Stimulated activated memory B cell treated with anti-CD40 and anti-IgM and Interleukin-4, amounts not matched to agents 10 μg/mL and 1 μg/mL and 100 μg/mL, for 72 hours (primary cell): ENCODE data around the gene SP6.

Experiments used
- ATAC-seq: fragments of 150-1000 bp; cut with Tn5 transposase; 2 replicates; pipeline ENCODE4 v1.10.0; 2021
- H3K27ac Mint-ChIP-seq: one replicate; pipeline ENCODE4 v1.8.0; 2022; ENCODE audit warnings: mild to moderate bottlenecking, mixed read lengths
- H3K27me3 Mint-ChIP-seq: one replicate; pipeline ENCODE4 v1.8.0; 2022; ENCODE audit warnings: mixed read lengths
- H3K36me3 Mint-ChIP-seq: one replicate; pipeline ENCODE4 v1.8.0; 2022; ENCODE audit warnings: mixed read lengths
- H3K4me1 Mint-ChIP-seq: one replicate; pipeline ENCODE4 v1.8.0; 2022; ENCODE audit warnings: mixed read lengths
- H3K4me3 Mint-ChIP-seq: one replicate; pipeline ENCODE4 v1.8.0; 2022; ENCODE audit warnings: mild to moderate bottlenecking, moderate library complexity, mixed read lengths
- H3K9me3 Mint-ChIP-seq: one replicate; pipeline ENCODE4 v1.8.0; 2022; ENCODE audit warnings: mixed read lengths

The SP6 gene

GRCh38 chr17:47806026-47806912 lies 44.7 kb downstream of the SP6 start:
- Mint-ChIP-seq H3K36me3 (peaks cover 50% of the 10 kb centered on the region), H3K4me3 (no peak overlapping the region), H3K27ac (no peak overlapping the region), H3K4me1 (peaks cover 12% of the 10 kb centered on the region), H3K27me3 (no peaks in the 10 kb centered on the region), H3K9me3 (no peaks in the 10 kb centered on the region)
- ATAC-seq = no peak

GRCh38 chr17:47804461-47804860 lies 46.5 kb downstream of the SP6 start:
- Mint-ChIP-seq H3K4me1 (no peaks in the 10 kb centered on the region), H3K9me3 (no peaks in the 10 kb centered on the region), H3K4me3 (no peak overlapping the region), H3K27me3 (no peaks in the 10 kb centered on the region), H3K27ac (no peak overlapping the region), H3K36me3 (peaks cover 33% of the 10 kb centered on the region)
- ATAC-seq = no peak

DNA sequence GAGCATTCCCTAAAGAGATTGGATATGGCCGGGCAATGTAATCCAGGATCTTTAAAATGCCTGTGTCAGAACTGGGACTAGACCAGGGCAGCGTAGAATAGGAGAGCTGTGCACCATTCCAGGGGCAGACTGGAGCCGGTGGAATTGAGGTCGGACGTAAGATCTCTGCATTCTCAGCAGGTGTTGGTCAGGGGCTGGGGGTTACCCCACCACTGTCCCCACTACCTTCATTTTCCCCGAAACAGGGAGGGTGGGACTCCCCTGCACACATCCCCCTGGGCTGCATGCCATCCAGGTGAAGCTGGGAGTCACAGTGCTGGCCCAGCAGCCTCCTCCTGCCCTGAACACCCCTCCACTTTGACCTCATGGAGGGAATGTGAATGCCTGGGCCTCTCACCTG lies 47.2 kb downstream of the SP6 start:
- H3K4me1 Mint-ChIP-seq = no peaks in the 10 kb centered on the region
- no peak overlapping the region for H3K27ac Mint-ChIP-seq
- no peak overlapping the region for H3K4me3 Mint-ChIP-seq
- ATAC-seq = no peak
- H3K36me3 Mint-ChIP-seq = peaks cover 29% of the 10 kb centered on the region
- no peaks in the 10 kb centered on the region for H3K9me3 Mint-ChIP-seq
- peaks cover under 1% of the 10 kb centered on the region for H3K27me3 Mint-ChIP-seq

DNA sequence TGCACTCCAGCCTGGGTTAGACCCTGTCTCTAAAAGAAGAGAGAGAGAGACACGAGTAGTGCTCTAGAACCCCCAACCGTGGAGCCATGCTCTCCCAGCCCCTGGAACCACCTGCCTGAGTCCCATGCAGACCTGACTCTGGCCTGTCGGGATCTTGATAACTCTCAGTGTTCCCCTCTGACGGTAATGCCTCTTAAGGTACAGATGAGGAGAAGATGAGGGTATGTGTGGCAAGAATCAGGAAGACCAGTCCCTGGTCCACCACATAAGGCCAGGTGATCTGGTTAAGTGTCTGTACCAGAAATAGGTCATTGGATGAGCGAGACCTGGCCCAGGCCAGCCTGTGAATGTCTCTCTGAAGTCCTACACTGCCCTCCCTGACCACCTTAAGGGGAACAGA lies 47.8 kb downstream of the SP6 start:
- Mint-ChIP-seq H3K27me3 (peaks cover 6% of the 10 kb centered on the region), H3K9me3 (no peaks in the 10 kb centered on the region), H3K4me3 (no peak overlapping the region), H3K36me3 (peaks cover 23% of the 10 kb centered on the region), H3K4me1 (no peaks in the 10 kb centered on the region), H3K27ac (no peak overlapping the region)
- ATAC-seq = no peak

- Mint-ChIP-seq H3K4me3 (no peak overlapping the region), H3K4me1 (no peaks in the 10 kb centered on the region), H3K36me3 (peaks cover 16% of the 10 kb centered on the region), H3K9me3 (no peaks in the 10 kb centered on the region), H3K27me3 (peaks cover 13% of the 10 kb centered on the region), H3K27ac (no peak overlapping the region)
- peak; percentile 85 for ATAC-seq
Observed at GRCh38 chr17:47802341-47803022, 48.5 kb downstream of the SP6 start.

- H3K9me3 Mint-ChIP-seq = no peaks in the 10 kb centered on the region
- no peak overlapping the region for H3K4me3 Mint-ChIP-seq
- H3K4me1 Mint-ChIP-seq = no peaks in the 10 kb centered on the region
- no peak for ATAC-seq
- no peak overlapping the region for H3K27ac Mint-ChIP-seq
- peaks cover 10% of the 10 kb centered on the region for H3K36me3 Mint-ChIP-seq
- peaks cover 15% of the 10 kb centered on the region for H3K27me3 Mint-ChIP-seq
Observed at GRCh38 chr17:47801906-47802305, 49.1 kb downstream of the SP6 start.

- ATAC-seq = no peak
- H3K27me3 Mint-ChIP-seq = peaks cover 15% of the 10 kb centered on the region
- no peak overlapping the region for H3K27ac Mint-ChIP-seq
- H3K9me3 Mint-ChIP-seq = no peaks in the 10 kb centered on the region
- H3K4me3 Mint-ChIP-seq = no peak overlapping the region
- peaks cover 4% of the 10 kb centered on the region for H3K36me3 Mint-ChIP-seq
- H3K4me1 Mint-ChIP-seq = no peaks in the 10 kb centered on the region
Observed at GRCh38 chr17:47801176-47801765, 49.7 kb downstream of the SP6 start.

DNA sequence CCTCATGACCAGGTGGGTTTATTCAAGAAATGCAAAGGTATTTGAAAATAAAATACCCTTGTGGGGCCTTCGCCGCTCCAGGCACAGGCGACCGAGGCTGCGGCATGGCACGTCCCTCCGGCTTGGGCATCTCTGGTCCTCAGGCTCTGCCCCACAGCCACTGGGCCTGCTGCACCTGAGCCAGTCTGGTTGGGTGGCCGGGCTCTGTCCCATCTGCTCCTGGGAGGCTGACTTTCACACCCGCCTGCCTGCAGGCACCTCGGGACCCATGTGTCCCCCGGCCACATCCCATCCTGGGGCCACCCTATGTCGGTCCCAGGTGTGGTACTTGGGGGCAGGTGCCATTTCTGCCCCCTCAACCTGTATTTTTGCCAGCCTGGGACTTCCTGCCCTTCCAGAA lies 50.3 kb downstream of the SP6 start:
- H3K27me3 Mint-ChIP-seq = peaks cover 17% of the 10 kb centered on the region
- H3K9me3 Mint-ChIP-seq = no peaks in the 10 kb centered on the region
- H3K4me3 Mint-ChIP-seq = no peak overlapping the region
- H3K4me1 Mint-ChIP-seq = no peaks in the 10 kb centered on the region
- H3K27ac Mint-ChIP-seq = no peak overlapping the region
- H3K36me3 Mint-ChIP-seq = no peaks in the 10 kb centered on the region
- no peak for ATAC-seq

GRCh38 chr17:47797797-47798196 lies 53.2 kb downstream of the SP6 start:
- H3K27ac Mint-ChIP-seq = no peak overlapping the region
- H3K27me3 Mint-ChIP-seq = peaks cover 46% of the 10 kb centered on the region
- H3K36me3 Mint-ChIP-seq = no peaks in the 10 kb centered on the region
- H3K9me3 Mint-ChIP-seq = no peaks in the 10 kb centered on the region
- ATAC-seq = no peak
- H3K4me3 Mint-ChIP-seq = no peak overlapping the region
- peaks cover 10% of the 10 kb centered on the region for H3K4me1 Mint-ChIP-seq
